ENCODE data around the gene NPAS3. TPM values are rescaled to one million over a fixed set of nuclear protein-coding genes. Genes with fewer than 3 reads are reported as not detected.

The NPAS3 gene
- total RNA-seq, 2 experiments from 2014 or later, result not detected

GRCh38 chr14:33509454-33509853, 570.8 kb downstream of the NPAS3 start:
- CTCF ChIA-PET, result no interaction called here

GRCh38 chr14:33510063-33510481, 571.4 kb downstream of the NPAS3 start:
- H3K4me3 Mint-ChIP-seq, result no peak overlapping the region
- intact Hi-C loops (cut with micrococcal nuclease), result no loop called here
- POLR2A ChIA-PET, result no interaction called here

More at GRCh38 chr14:33509454-33509853, 570.8 kb downstream of the NPAS3 start:
- Mint-ChIP-seq H3K27ac (no peak overlapping the region), H3K27me3 (peaks cover 2% of the 10 kb centered on the region), H3K4me1 (ENCODE audit: low read depth) (no peaks in the 10 kb centered on the region), H3K36me3 (no peaks in the 10 kb centered on the region), H3K9me3 (no peaks in the 10 kb centered on the region), H3K4me3 (no peak overlapping the region)
- DNase-seq, result no peak
- intact Hi-C loops (cut with micrococcal nuclease), result no loop called here
- POLR2A ChIA-PET, result no interaction called here

GRCh38 chr14:33510991-33511390, 572.3 kb downstream of the NPAS3 start:
- ChIA-PET CTCF (no interaction called here), POLR2A (no interaction called here)
- peaks cover 2% of the 10 kb centered on the region for H3K27me3 Mint-ChIP-seq
- no peaks in the 10 kb centered on the region for H3K36me3 Mint-ChIP-seq
- H3K9me3 Mint-ChIP-seq, result no peaks in the 10 kb centered on the region
- no peaks in the 10 kb centered on the region for H3K4me1 Mint-ChIP-seq (ENCODE audit: low read depth)
- DNase-seq, result no peak
- intact Hi-C loops (cut with micrococcal nuclease), result no loop called here
- H3K27ac Mint-ChIP-seq, result no peak overlapping the region
- no peak overlapping the region for H3K4me3 Mint-ChIP-seq

More at GRCh38 chr14:33510063-33510481, 571.4 kb downstream of the NPAS3 start:
- Mint-ChIP-seq H3K27me3 (peaks cover 2% of the 10 kb centered on the region), H3K36me3 (no peaks in the 10 kb centered on the region), H3K27ac (no peak overlapping the region), H3K9me3 (no peaks in the 10 kb centered on the region), H3K4me1 (ENCODE audit: low read depth) (no peaks in the 10 kb centered on the region)
- CTCF ChIA-PET, result no interaction called here
- no peak for DNase-seq

- no peaks in the 10 kb centered on the region for H3K9me3 Mint-ChIP-seq
- intact Hi-C loops (cut with micrococcal nuclease), result no loop called here
- H3K4me1 Mint-ChIP-seq (ENCODE audit: low read depth), result no peaks in the 10 kb centered on the region
- H3K36me3 Mint-ChIP-seq, result no peaks in the 10 kb centered on the region
- no peak overlapping the region for H3K4me3 Mint-ChIP-seq
- no peak overlapping the region for H3K27ac Mint-ChIP-seq
- ChIA-PET POLR2A (no interaction called here), CTCF (no interaction called here)
- DNase-seq, result no peak
- peaks cover 2% of the 10 kb centered on the region for H3K27me3 Mint-ChIP-seq
These were observed 573.4 kb downstream of the NPAS3 start for GRCh38 chr14:33511851-33512640.

- ChIA-PET CTCF (no interaction called here), POLR2A (no interaction called here)
- Mint-ChIP-seq H3K4me1 (ENCODE audit: low read depth) (no peaks in the 10 kb centered on the region), H3K9me3 (no peaks in the 10 kb centered on the region), H3K27me3 (no peaks in the 10 kb centered on the region), H3K4me3 (no peak overlapping the region), H3K36me3 (no peaks in the 10 kb centered on the region), H3K27ac (no peak overlapping the region)
- DNase-seq, result no peak
- intact Hi-C loops (cut with micrococcal nuclease), result no loop called here
These were observed 576.8 kb downstream of the NPAS3 start for GRCh38 chr14:33515441-33515840.

GRCh38 chr14:33515899-33516298, 577.2 kb downstream of the NPAS3 start:
- H3K27me3 Mint-ChIP-seq, result no peaks in the 10 kb centered on the region
- no peak overlapping the region for H3K4me3 Mint-ChIP-seq
- no peak for DNase-seq
- ChIA-PET POLR2A (no interaction called here), CTCF (no interaction called here)
- no peaks in the 10 kb centered on the region for H3K9me3 Mint-ChIP-seq
- H3K36me3 Mint-ChIP-seq, result no peaks in the 10 kb centered on the region
- no peak overlapping the region for H3K27ac Mint-ChIP-seq
- intact Hi-C loops (cut with micrococcal nuclease), result no loop called here
- no peaks in the 10 kb centered on the region for H3K4me1 Mint-ChIP-seq (ENCODE audit: low read depth)

GRCh38 chr14:33516898-33517436, 578.3 kb downstream of the NPAS3 start:
- DNase-seq, result no peak
- intact Hi-C loops (cut with micrococcal nuclease), result no loop called here
- no peaks in the 10 kb centered on the region for H3K27me3 Mint-ChIP-seq
- ChIA-PET CTCF (no interaction called here), POLR2A (no interaction called here)
- H3K4me3 Mint-ChIP-seq, result no peak overlapping the region
- no peaks in the 10 kb centered on the region for H3K4me1 Mint-ChIP-seq (ENCODE audit: low read depth)
- H3K36me3 Mint-ChIP-seq, result no peaks in the 10 kb centered on the region
- no peak overlapping the region for H3K27ac Mint-ChIP-seq
- no peaks in the 10 kb centered on the region for H3K9me3 Mint-ChIP-seq

GRCh38 chr14:33521192-33521591, 582.5 kb downstream of the NPAS3 start:
- Mint-ChIP-seq H3K4me1 (ENCODE audit: low read depth) (no peaks in the 10 kb centered on the region), H3K4me3 (no peak overlapping the region), H3K27ac (no peak overlapping the region), H3K9me3 (no peaks in the 10 kb centered on the region), H3K27me3 (no peaks in the 10 kb centered on the region), H3K36me3 (no peaks in the 10 kb centered on the region)
- CTCF ChIA-PET, result no interaction called here
- intact Hi-C loops (cut with micrococcal nuclease), result no loop called here
- POLR2A ChIA-PET, result no interaction called here
- no peak for DNase-seq

- ChIA-PET POLR2A (no interaction called here), CTCF (interaction anchor here (0.6 kb wide), 1 partner anchor 1894 kb away, joined by 3 read pairs; no protein-coding TSS in a partner anchor)
- Mint-ChIP-seq H3K27me3 (no peaks in the 10 kb centered on the region), H3K4me3 (no peak overlapping the region), H3K9me3 (no peaks in the 10 kb centered on the region), H3K36me3 (no peaks in the 10 kb centered on the region), H3K4me1 (ENCODE audit: low read depth) (no peaks in the 10 kb centered on the region), H3K27ac (no peak overlapping the region)
- intact Hi-C loops (cut with micrococcal nuclease), result no loop called here
- no peak for DNase-seq
These were observed 585.6 kb downstream of the NPAS3 start for GRCh38 chr14:33524244-33524643.

- DNase-seq, result no peak
- Mint-ChIP-seq H3K4me1 (ENCODE audit: low read depth) (no peaks in the 10 kb centered on the region), H3K27ac (no peak overlapping the region), H3K36me3 (no peaks in the 10 kb centered on the region), H3K9me3 (no peaks in the 10 kb centered on the region), H3K27me3 (no peaks in the 10 kb centered on the region), H3K4me3 (no peak overlapping the region)
- ChIA-PET POLR2A (no interaction called here), CTCF (no interaction called here)
- intact Hi-C loops (cut with micrococcal nuclease), result no loop called here
These were observed 586.9 kb downstream of the NPAS3 start for GRCh38 chr14:33525626-33526025.

- ChIA-PET POLR2A (no interaction called here), CTCF (no interaction called here)
- H3K36me3 Mint-ChIP-seq, result no peaks in the 10 kb centered on the region
These were observed 588.5 kb downstream of the NPAS3 start for GRCh38 chr14:33527023-33527634.

GRCh38 chr14:33528655-33529054, 590.0 kb downstream of the NPAS3 start:
- CTCF ChIA-PET, result no interaction called here
- H3K36me3 Mint-ChIP-seq, result no peaks in the 10 kb centered on the region
- H3K4me1 Mint-ChIP-seq (ENCODE audit: low read depth), result no peaks in the 10 kb centered on the region
- H3K9me3 Mint-ChIP-seq, result no peaks in the 10 kb centered on the region
- no peak overlapping the region for H3K4me3 Mint-ChIP-seq
- H3K27me3 Mint-ChIP-seq, result no peaks in the 10 kb centered on the region
- POLR2A ChIA-PET, result no interaction called here
- no peak for DNase-seq
- no peak overlapping the region for H3K27ac Mint-ChIP-seq
- intact Hi-C loops (cut with micrococcal nuclease), result no loop called here

More at GRCh38 chr14:33527023-33527634, 588.5 kb downstream of the NPAS3 start:
- no peak for DNase-seq
- H3K4me3 Mint-ChIP-seq, result no peak overlapping the region
- no peaks in the 10 kb centered on the region for H3K4me1 Mint-ChIP-seq (ENCODE audit: low read depth)
- no peaks in the 10 kb centered on the region for H3K9me3 Mint-ChIP-seq
- intact Hi-C loops (cut with micrococcal nuclease), result no loop called here
- H3K27ac Mint-ChIP-seq, result no peak overlapping the region
- H3K27me3 Mint-ChIP-seq, result no peaks in the 10 kb centered on the region

Measured in activated CD4-positive, alpha-beta memory T cell treated with anti-CD3 and anti-CD28 coated beads for 36 hours (primary cell).